ENCODE data around the gene FRMD3.

- TF ChIP-seq CTCF (IDR thresholded peaks at IDR 0.05), result no peak
- no peak for TF ChIP-seq POLR2A (IDR thresholded peaks at IDR 0.05)
Measured at GRCh38 chr9:83270116-83270515, 268.1 kb downstream of the FRMD3 start.

Data from thyroid gland (tissue), 4 donors.